NCI-H526 treated with DMSO at 0.1 percent for 48 hours (cell line): Measurements from ENCODE around the gene RUNX2.

Source experiments
- DNase-seq: peaks from one replicate; lab custom pipeline; 2025; lab: John Stamatoyannopoulos, UW

RUNX2 gene

DNA sequence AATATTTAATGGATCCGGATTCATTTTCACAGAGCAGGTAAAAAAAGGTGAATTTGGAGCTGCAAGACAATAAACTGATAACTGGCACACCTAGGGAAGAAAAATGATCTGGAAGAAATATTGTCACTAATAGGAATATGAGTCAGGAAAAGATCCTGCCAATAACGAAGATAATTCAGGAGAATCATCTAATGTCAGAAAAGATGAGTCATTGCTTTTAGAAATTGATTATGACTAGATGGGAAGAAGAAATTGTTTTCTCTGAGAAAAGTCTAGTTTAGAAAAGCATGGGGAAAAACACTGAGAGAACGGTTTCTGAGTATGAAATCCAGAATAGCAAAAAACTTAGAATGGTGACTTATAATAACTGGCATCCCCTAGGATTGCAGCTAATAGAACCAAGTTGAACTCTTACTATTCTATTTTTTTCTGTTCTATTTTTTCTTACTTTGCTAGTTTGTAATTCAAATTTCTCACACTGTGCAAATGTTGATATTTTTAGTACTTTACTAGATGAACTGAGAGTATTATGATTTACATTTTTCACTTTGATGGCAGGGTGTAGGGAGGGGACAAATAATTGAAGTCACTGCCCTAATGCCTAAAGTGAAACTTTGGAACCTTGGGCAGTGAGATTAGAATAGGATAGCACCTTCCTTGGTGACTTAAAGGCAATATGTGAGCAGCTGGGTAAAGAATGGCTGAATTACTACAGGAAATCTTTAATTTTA lies 87.8 kb downstream of the RUNX2 start:
- DNase-seq, result no peak

DNA sequence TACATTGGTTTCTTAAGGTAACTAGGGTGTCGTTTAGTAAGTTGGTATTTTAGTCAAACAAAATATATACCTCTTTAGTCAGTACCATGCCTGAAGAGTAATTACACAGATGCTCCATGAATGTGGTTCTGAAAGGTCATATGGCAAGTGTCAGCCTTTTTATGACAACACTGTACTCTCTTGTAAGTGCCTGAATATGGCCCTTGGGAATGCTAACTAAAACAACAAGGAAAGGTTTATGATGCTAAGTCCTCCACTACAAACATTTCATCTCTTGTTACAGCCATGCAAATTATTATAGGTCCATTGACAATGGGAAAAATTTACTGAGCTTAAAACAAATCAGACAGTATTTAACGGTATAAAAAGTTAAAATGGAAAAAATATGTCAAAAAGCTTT lies 88.6 kb downstream of the RUNX2 start:
- DNase-seq, result peak; percentile 92

DNA sequence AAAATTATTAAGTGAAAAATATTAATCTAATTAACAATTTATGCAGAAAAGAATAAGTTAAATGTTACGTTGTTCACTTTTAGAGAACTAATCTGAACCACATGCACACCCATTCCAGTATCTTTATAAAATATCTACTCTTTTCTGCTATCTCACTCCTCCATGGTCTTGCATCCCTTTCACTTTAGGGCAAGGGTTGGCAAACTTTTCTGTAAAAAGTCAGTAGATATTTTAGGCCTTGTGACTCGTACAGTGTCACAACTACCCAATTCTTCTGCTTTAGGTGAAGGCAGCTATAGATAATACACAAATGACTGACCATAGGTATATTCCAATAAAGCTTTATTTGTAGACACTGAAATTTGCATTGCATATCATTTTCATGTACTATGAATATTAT lies 89.3 kb downstream of the RUNX2 start:
- DNase-seq, result no peak

DNA sequence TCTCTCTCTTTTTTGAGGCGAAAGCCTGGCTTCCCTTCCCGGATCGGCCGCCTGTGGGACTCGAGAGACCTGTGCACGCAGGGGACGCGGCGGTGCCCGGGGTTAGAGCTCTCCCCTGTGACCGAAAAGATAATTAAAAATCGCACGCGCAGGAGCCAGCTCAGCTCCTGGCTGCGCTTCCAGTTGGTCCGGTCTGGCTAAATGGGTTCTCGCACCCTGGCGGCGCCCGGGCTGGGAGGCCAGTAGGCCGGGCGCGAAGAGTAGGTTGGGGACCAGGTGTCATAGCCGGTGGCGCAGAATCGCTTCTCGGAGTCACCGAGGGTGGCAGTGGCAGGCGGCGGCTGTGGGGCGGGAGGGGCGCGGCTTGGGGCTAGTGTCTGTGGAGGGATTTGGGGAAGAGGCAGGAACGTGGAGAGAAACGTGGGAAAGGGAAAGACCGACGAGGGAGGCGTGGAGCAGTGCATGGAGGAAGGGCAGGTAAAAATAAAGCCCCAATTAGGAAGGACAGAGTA lies 91.5 kb downstream of the RUNX2 start:
- peak; percentile 95 for DNase-seq

DNA sequence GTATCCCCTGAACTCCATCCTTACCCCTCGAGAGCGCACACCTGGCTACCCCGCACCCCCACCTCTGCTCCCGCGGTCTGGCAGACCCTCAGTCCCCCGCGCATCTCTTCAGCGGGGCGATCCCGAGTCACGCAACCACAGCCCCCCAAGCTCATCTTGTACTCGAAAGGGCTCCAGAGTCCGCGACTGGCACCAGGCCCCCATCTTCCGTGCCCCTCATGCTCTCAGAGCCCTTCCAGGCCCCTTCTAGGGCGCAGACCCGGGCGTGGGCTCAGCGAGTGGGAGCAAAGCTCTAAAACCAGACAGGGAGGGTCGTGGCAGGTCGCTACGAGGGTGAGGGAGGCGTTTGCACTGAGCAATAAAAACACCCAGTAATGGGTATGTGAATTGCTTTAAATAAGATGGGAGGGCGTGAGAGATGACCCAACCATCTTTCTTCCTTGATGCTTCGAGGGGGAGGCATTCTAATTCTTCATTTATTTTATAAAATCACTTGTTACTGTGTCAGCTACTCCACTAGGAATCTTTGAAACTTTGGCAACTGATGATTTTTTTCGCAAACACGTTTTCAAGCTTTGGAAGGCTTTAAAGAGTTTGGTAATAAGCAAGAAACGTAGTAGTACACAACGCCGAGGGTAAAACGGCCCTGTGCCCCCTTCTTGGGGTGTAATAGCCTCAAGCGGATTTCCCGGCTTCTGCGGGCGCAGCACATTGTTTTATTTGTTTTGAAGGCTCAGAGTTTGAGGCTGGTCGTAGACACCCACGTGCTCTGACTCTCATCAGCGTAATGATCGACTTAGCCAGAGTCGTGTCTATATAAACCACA lies 92.2 kb downstream of the RUNX2 start:
- DNase-seq, result peak; percentile 82

DNA sequence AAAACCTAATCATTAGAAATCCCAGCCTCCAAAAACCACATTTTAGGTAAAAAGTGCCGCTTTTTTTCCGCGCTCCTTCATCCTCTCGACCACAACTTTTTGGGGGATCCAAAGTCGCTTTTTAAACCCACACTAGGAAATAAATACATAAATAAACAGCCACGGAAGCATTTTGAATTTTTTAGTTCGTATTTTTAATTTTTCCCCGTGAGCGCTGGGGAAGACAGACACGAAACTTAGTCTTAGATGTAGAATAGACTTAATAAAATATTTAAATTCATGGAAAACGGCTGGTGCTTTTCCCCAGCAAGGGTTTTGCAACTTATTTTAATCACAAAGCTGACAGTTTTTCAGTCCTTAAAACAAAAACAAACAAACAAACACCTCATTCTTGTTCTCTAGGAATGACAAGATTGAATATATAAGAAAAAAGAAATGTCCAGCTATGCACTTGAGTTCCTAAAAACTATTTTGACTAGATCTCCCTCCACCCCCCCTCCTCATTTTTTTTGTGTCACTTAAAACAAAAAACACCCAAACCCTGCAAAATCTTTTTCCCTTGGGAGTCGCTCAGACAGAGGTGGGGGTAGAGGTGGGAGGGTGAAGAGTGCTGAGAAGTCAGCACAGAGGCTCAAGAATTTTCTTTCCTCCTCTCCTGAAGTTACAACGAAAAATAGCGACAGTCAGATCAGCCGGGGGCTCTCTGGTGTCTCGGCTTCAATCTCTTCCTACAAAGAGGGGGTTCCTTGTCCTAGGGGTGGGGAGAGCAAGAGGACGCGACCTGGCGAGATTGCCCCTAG lies 93.0 kb downstream of the RUNX2 start:
- DNase-seq, result peak; percentile 44

DNA sequence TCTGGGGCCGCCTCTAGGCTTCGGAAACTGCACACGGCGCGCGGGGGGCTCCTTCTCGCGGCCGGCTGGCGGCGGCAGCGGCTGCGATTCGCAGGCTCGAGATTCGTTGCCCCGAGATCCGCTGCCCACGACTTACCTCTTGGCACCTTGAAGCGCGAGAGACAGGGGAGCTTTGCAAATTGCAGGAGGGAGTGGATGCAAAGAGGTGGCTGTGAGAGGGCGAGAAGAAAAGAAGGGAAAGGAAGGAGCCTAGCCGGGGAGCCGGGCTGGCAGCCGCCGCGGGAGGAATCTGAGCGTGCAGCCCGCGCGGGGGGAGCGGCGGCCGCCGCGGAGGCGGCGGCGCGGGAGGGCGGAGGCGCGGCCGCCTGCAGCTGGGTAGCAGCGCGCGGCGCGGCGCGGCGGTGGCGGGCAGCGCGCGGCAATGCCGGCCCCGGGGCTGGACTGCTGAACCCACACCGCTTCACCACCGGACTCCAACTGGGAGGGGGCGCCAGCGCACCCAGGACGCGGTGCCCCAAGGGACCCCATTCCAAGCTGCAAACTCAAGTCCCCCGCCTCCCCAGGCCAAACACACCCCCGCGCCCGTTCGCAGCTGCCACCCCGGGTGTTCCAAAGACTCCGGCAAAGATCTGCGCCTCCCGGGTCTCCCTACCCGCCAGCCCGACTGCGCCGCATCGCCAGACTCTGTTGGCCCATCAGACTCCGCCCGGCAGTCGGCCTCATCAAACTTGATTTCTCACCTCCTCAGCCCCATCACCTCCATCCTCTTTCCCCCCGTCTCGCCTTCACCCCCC lies 93.8 kb downstream of the RUNX2 start:
- peak; percentile 87 for DNase-seq

DNA sequence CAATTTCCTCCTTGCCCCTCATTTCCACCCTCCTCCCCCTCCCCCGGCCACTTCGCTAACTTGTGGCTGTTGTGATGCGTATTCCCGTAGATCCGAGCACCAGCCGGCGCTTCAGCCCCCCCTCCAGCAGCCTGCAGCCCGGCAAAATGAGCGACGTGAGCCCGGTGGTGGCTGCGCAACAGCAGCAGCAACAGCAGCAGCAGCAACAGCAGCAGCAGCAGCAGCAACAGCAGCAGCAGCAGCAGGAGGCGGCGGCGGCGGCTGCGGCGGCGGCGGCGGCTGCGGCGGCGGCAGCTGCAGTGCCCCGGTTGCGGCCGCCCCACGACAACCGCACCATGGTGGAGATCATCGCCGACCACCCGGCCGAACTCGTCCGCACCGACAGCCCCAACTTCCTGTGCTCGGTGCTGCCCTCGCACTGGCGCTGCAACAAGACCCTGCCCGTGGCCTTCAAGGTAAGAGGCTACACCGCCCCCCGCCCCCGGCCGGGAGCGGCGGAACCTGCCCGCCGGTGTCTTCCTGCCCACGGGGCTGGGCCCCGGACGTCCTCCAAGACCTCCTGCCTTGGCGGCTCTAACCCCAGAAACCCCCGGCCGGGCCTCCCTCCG lies 94.5 kb downstream of the RUNX2 start:
- DNase-seq, result peak; percentile 61

DNA sequence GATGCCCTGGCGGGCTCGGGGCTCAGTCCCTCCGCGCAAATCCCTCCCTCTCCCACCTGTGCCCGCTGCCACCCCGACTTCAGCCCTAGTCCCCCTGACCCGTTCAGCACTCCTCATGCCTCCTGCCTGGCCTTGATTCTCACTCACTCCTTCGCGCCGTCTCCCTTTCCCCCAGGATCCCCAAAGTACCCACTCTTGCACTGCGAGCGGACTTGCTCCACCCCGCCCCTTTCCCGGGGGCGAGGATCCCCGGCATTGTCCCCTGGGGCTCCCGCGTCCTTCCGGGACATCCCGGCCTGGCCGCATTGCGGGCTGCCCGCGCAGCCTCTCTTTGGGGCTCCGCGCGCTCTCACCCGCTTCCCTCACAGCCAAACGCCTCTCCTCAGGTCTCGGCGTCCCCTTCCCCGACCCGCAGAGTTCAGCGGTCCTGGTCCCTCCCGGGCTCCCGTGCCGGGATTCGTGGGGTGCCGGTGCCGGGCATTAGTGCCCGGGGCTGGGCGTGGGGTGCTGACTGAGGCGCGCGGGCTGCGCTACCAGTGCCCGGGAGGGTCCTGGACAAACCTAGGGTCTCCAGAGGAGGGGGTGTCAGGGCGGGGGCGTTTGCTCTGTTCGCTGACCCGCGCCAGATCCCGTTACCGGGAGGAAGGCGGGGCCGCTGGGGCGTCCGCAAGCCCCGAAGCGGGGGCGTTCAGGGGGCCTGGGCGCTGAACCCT lies 95.1 kb downstream of the RUNX2 start:
- peak; percentile 60 for DNase-seq

DNA sequence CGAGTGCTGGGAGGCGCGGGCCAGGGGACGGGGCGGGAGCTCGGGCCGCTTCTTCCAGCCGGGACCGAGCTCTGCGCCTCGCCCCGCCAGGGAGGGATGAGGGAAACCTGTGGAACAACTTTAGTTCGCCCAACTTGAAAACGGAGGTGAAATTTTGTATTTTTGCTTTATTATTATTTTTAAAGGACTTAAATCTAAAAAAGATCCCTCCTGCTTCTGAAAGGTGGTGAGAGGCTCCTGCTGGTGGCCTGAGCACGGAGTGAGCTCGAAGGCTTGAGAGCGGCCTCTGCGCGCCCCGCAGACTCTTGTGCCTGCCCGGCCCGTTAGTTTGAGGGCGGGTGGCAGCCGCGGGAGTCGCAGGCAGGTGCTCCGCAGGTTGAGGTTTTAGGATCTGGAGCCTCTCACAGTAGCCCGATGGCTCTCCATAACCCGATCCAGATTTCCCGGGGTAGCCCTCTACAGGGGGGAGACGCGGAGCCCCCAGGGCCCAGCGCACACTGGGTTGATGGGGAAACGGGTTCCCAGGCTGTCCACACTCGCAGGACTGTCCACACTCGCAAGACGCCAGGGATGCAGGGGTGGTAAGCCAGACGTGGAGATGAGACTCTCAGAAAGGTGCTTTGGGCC lies 95.8 kb downstream of the RUNX2 start:
- peak; percentile 54 for DNase-seq

DNA sequence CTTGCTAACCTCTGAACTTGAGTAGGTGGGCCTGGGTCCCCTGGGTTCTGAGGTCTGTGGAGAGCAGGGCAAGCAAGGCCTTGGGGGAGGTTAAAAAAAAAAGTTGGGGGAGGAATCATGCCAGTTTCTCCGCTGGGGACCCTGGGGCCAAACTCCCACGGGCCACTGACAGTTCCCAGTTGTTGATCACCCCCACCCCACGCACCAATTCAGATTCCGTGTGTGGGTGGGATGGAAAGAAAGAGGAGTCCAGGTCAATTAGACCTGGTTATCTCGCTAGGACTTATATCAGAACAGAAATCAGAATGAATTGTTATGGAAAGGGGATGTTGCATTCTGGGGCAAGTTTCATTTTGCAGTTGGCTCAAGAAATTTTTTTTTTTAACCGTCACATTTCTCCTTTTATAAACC lies 96.3 kb downstream of the RUNX2 start:
- DNase-seq, result no peak

DNA sequence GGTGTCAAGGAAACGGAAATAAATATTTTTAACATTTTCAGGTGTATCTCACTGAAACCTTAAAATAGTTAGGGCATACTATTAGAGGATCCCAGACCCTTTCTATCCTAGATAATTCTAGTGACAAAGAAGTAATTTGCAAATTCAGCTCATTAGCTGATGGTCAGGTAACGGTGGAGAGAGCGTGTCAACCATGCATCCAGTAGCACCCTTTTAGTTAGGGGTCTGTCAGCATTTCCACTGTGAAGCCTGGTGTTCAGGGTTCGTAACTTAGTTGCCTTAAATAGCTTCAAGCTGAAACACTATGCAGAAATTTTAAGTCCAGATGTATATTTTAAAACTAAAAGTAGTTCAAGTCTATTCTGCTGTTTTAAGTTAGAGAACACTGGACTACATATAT lies 98.1 kb downstream of the RUNX2 start:
- peak; percentile 28 for DNase-seq

DNA sequence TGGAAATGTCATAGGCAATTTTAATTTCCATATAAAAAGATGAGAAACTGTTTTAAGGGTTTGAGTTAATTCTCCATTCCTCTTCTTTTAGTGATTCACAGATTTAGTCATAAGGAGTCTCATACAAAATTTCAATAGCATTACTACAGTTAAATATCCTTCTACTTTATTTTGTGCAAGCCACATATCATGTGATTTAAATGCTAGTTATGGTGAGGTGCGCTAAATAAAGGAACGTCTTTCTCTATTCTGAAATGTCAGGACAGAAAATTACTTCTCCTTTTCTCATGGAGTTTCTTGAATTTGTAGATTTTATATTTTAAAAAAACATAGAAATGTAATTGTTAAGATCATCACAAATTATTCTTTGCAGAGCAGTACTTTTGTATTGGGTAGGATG lies 99.6 kb downstream of the RUNX2 start:
- no peak for DNase-seq

DNA sequence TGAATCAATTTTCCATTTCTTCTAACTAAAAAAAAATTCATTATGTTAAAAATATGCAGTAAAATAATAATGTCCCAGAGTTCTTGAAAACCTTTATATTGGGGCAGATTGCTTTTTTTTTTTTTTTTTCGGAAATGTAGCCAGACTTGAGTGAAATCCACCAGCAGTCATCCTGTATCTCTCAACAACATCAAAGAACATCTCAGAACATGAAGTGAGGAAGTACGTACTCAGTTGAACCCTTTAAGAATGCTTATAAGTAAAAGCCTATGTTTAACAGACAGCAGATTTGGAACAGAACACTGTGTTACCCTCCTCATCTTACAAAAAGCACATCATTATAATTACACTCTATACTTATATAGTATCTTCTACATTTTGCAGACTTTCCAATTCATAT lies 100.6 kb downstream of the RUNX2 start:
- DNase-seq, result no peak

DNA sequence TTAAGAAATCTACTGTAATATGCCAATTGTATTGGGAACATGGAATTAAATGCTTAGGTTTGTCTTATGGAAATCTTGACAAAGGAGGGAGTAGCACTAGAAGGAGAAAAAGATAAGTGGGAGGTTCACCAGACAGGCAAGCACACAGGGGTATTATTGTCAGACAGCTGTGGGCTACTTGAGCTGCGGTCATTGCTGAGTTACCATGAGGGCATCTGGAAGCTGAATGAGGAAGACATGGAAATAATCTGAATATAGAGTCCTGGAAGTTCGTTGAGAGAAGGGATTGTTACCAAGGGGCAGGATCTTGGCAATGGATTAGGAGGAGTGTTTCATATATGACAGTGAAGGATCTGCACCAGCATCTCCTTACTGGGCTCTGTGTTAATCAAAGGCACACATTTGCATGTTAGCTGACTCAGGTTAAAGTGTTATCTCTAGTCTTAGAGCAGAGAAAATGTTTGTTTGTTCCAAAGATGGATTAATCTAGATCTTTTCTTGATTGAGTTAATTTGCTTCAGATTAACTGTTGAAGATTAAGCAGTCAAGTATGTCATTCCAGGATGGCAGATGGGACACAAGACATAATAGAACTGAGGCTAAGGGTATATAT lies 102.6 kb downstream of the RUNX2 start:
- peak; percentile 26 for DNase-seq

DNA sequence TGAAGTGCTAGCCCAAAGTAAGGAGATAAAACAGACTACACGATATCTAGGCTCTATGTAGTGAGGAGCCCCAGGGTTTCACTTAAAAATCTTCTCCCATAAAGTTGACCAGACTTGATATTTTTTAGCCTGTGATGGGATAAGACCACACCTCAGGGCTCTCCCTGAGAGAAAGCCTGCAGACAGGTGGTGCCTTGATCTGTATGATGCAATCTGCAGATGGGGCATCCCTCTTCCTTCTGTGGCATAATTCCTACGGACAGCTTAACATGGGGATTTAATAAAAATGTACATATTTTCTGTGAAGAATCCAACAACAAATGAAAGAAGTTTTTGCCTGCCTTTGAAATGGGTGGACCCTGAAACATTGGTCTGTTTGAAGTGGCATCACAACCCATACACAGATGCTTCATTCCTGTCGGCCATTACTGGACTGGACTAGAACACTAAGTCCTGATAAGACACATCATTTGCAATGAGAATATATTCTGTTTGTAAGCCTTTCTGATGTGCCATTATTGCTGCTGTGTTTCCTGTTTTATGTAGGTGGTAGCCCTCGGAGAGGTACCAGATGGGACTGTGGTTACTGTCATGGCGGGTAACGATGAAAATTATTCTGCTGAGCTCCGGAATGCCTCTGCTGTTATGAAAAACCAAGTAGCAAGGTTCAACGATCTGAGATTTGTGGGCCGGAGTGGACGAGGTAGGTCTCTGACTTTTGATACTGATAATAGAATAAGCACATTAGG lies 103.4 kb downstream of the RUNX2 start:
- no peak for DNase-seq

DNA sequence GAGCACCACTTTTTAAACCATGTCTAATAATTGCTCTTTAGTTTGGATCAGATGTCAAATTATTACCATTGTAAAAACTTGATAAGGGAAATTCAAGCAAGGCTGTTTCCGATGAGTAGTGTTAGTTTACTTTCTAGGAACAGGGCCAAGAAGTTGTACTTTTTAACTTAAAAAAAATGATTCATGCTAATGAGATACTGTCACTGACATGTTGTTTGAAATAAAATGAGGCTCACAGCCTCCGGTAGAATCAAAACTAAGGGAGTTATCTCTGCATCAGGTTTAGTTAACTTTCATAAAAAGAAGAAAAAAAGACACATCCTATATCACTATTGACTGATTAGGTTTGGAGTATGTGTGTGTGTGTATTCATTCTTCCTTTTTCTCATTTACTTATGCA lies 104.8 kb downstream of the RUNX2 start:
- DNase-seq, result no peak

DNA sequence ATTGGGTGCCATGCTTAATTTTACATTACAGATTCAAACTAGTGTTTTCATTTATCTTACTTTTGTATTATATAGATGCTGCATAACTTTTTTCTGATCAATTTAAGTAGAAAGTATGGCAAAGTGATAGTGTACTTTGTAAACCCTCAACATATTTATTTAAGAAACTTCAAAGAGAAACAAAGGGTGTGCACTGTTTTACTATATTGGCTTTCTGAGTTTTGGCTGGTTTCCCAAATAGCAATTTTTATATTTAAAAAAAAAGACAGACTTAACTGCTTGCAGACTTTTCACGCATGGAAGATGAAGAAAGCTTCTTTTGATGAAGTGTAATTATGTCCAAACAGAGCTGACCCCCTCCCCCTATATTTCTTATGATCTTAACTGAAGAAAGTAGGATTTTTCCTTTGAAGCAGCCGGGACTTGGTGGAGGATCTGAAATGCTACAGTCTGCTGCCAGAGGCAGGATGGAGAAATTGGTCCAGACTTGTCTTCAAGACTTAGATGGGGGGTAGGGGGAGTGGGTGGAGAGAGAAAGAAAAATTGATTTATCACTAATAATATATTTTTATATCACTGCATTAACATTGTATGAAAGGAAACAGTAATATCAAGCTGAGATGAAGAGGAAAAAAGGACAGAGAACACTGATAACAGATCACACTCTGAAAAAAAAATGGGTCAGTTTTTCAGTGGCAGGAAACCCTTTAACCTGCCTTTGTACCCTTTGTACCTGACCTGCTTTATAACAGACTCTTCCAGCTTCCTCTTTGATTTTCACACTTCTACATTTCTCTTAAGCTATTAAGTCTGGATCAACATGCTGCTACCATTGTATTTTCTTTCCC lies 105.6 kb downstream of the RUNX2 start:
- DNase-seq, result no peak
